ENCODE data around the gene HSPA2. TPM values are rescaled to one million over a fixed set of nuclear protein-coding genes. Genes with fewer than 3 reads are reported as not detected.

The HSPA2 gene
- polyA plus RNA-seq, 1 of the 3 experiments (the other 2 are of a cell fraction): 20.8 TPM

DNA sequence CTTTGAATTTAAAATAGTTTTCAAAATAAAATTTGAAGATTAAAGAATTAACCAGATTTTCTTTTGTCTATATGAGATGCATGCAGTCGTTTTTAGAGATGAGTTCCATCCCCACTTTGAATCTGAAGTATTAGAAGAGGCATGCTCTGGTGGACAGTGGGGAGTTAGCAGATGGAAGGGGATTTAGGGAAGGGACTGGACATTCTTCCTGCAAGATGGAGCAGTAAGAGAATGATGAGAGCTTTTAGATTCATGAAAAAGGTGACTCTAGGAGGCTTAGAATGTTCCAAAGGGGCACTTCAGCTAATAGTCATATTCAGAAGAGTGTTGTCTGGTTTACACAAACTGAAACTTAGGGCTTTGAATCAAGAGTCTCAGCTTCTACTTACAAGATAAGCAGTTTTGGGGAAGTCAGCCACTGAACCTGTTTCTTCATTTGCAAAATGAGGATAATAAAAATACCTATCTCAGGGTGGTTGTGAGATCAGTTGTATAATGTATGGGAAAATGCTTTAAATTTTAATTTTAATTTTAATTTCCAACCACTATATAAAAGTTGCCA is 32.2 kb upstream of the HSPA2 start:
- H4K20me1 ChIP-seq (ENCODE audit: insufficient read depth): peaks cover 75% of the 10 kb centered on the region
- no peak overlapping the region for H3K9ac ChIP-seq
- H3K27me3 ChIP-seq (ENCODE audit: insufficient read depth): no peaks in the 10 kb centered on the region
- no peak for DNase-seq
- H3K36me3 ChIP-seq (replicated peaks in 1 of 2; ENCODE audit: control insufficient read depth in 1 of 2, insufficient read depth in 2 of 2, low read length in 1 of 2): peaks cover 5 to 13% of the 10 kb centered on the region in 2 experiments
- no peaks in the 10 kb centered on the region for H3K9me3 ChIP-seq
- 59% methylated on average over 1 of the region's 1 CpG for WGBS (ENCODE audit: low lambda C conversion rate)
- no peak overlapping the region for H3K27ac ChIP-seq (ENCODE audit: low read depth in 2 of 2, low read length in 1 of 2)
- ChIA-PET CTCF (interaction anchor here (1.1 to 4.2 kb wide), 5 partner anchors 14 to 165 kb away, joined by 3 to 48 read pairs (median 7); no protein-coding TSS in a partner anchor), POLR2A (no interaction called here)
- H3K4me1 ChIP-seq (ENCODE audit: control insufficient read depth in 1 of 2, insufficient read depth in 2 of 2, low read depth in 1 of 2, low read length in 1 of 2): peaks cover 13 to 25% of the 10 kb centered on the region in 2 experiments; a peak in 3 of 4 replicates
- H3F3A ChIP-seq (replicated peaks; ENCODE audit: insufficient read depth): peaks cover 7% of the 10 kb centered on the region
- no peak overlapping the region for H3K4me2 ChIP-seq
- H3K9me2 ChIP-seq: no peaks in the 10 kb centered on the region
- peaks cover 91% of the 10 kb centered on the region for H3K79me2 ChIP-seq (ENCODE audit: insufficient read depth)
- TF ChIP-seq YY1 (IDR thresholded peaks at IDR 0.05; ENCODE audit: low read depth) (no peak), IRF3 (IDR thresholded peaks at IDR 0.05; ENCODE audit: low read depth, low read length) (no peak), FOXJ3 (CRISPR knock-in tag; IDR thresholded peaks at IDR 0.05) (no peak), FOXM1 (IDR thresholded peaks at IDR 0.05; ENCODE audit: low read depth) (no peak), RAD21 (IDR thresholded peaks at IDR 0.05; ENCODE audit: low read length) (no peak), CHD2 (IDR thresholded peaks at IDR 0.05; ENCODE audit: low read length, partially characterized antibody) (no peak), TCF12 (IDR thresholded peaks at IDR 0.05) (no peak)
- TF ChIP-seq, protein P1, sequence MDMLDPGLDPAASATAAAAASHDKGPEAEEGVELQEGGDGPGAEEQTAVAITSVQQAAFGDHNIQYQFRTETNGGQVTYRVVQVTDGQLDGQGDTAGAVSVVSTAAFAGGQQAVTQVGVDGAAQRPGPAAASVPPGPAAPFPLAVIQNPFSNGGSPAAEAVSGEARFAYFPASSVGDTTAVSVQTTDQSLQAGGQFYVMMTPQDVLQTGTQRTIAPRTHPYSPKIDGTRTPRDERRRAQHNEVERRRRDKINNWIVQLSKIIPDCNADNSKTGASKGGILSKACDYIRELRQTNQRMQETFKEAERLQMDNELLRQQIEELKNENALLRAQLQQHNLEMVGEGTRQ (IDR thresholded peaks at IDR 0.05; ENCODE audit: borderline replicate concordance, low read depth, low read length): no peak
- TF ChIP-seq, protein P2, sequence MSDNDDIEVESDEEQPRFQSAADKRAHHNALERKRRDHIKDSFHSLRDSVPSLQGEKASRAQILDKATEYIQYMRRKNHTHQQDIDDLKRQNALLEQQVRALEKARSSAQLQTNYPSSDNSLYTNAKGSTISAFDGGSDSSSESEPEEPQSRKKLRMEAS (IDR thresholded peaks at IDR 0.05; ENCODE audit: low read depth): no peak
- H3K4me3 ChIP-seq (ENCODE audit: low read depth in 2 of 2, low read length in 1 of 2): no peak overlapping the region
- H2AFZ ChIP-seq (ENCODE audit: low read depth): no peak overlapping the region

DNA sequence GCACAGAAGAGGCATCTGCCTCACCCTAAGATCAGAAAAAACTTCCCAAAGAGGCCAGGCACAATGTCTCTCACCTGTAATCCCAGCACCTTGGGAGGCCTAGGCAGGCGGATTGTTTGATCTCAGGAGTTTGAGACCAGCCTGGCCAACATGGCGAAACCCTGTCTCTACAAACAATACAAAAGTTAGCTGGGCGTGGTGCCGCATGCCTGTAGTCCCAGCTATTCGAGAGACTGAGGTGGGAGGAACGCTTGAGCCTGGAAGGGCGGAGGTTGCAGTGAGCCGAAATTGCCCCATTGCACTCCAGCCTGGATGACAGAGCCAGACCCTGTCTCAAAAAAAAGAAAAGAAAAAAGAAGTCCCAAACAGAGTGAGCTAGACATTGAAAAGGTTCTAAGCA is 31.5 kb upstream of the HSPA2 start:
- CTCF ChIA-PET: interaction anchor here (1.0 to 4.2 kb wide), 7 partner anchors 13 to 165 kb away, joined by 3 to 48 read pairs (median 7); no protein-coding TSS in a partner anchor
- Histone ChIP-seq H3K79me2 (ENCODE audit: insufficient read depth) (peaks cover 98% of the 10 kb centered on the region), H3K36me3 (replicated peaks in 1 of 2; ENCODE audit: control insufficient read depth in 1 of 2, insufficient read depth in 2 of 2, low read length in 1 of 2) (peaks cover 5 to 13% of the 10 kb centered on the region in 2 experiments), H3K9me2 (no peaks in the 10 kb centered on the region), H3K9me3 (no peaks in the 10 kb centered on the region), H3K9ac (no peak overlapping the region), H3K4me2 (no peak overlapping the region), H3K4me1 (ENCODE audit: control insufficient read depth in 1 of 2, insufficient read depth in 2 of 2, low read depth in 1 of 2, low read length in 1 of 2) (peaks cover 13 to 25% of the 10 kb centered on the region in 2 experiments; a peak in 3 of 4 replicates), H3K4me3 (ENCODE audit: low read depth in 2 of 2, low read length in 1 of 2) (no peak overlapping the region), H3K27me3 (ENCODE audit: insufficient read depth) (no peaks in the 10 kb centered on the region), H3K27ac (ENCODE audit: low read depth in 2 of 2, low read length in 1 of 2) (no peak overlapping the region), H4K20me1 (ENCODE audit: insufficient read depth) (peaks cover 82% of the 10 kb centered on the region), H2AFZ (ENCODE audit: low read depth) (no peak overlapping the region), H3F3A (replicated peaks; ENCODE audit: insufficient read depth) (peaks cover 5% of the 10 kb centered on the region)
- no peak for DNase-seq
- POLR2A ChIA-PET: no interaction called here
- 91% methylated on average over 8 of the region's 8 CpGs for WGBS (ENCODE audit: low lambda C conversion rate)
- TF ChIP-seq SMC3 (IDR thresholded peaks at IDR 0.05; ENCODE audit: low read depth, low read length) (no peak), RXRA (IDR thresholded peaks at IDR 0.05; ENCODE audit: borderline replicate concordance, low read depth) (no peak), GATA2 (CRISPR knock-in tag; IDR thresholded peaks at IDR 0.05) (no peak), RAD21 (IDR thresholded peaks at IDR 0.05; ENCODE audit: low read length) (no peak), JUND (IDR thresholded peaks at IDR 0.05) (no peak), ELF1 (IDR thresholded peaks at IDR 0.05) (no peak), TCF12 (IDR thresholded peaks at IDR 0.05) (no peak), IRF3 (IDR thresholded peaks at IDR 0.05; ENCODE audit: low read depth, low read length) (no peak), FOXJ3 (CRISPR knock-in tag; IDR thresholded peaks at IDR 0.05) (no peak), RFX5 (IDR thresholded peaks at IDR 0.05; ENCODE audit: low read length) (no peak), FOXM1 (IDR thresholded peaks at IDR 0.05; ENCODE audit: low read depth) (no peak), TAF1 (IDR thresholded peaks at IDR 0.05; ENCODE audit: borderline replicate concordance, low read depth, low read length) (no peak), MEF2A (IDR thresholded peaks at IDR 0.05; ENCODE audit: borderline replicate concordance, low read depth) (no peak), TEAD4 (IDR thresholded peaks at IDR 0.05; ENCODE audit: borderline replicate concordance, insufficient read depth) (no peak), RCOR1 (IDR thresholded peaks at IDR 0.05; ENCODE audit: low read length) (no peak)
- TF ChIP-seq, protein P1 (IDR thresholded peaks at IDR 0.05; ENCODE audit: borderline replicate concordance, low read depth, low read length): no peak
- TF ChIP-seq, protein P3, sequence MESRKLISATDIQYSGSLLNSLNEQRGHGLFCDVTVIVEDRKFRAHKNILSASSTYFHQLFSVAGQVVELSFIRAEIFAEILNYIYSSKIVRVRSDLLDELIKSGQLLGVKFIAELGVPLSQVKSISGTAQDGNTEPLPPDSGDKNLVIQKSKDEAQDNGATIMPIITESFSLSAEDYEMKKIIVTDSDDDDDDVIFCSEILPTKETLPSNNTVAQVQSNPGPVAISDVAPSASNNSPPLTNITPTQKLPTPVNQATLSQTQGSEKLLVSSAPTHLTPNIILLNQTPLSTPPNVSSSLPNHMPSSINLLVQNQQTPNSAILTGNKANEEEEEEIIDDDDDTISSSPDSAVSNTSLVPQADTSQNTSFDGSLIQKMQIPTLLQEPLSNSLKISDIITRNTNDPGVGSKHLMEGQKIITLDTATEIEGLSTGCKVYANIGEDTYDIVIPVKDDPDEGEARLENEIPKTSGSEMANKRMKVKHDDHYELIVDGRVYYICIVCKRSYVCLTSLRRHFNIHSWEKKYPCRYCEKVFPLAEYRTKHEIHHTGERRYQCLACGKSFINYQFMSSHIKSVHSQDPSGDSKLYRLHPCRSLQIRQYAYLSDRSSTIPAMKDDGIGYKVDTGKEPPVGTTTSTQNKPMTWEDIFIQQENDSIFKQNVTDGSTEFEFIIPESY (IDR thresholded peaks at IDR 0.05; ENCODE audit: borderline replicate concordance, low read depth): no peak
